Liver (tissue), 10 donors: ENCODE measurements around the gene UNG. TPM values are rescaled to one million over a fixed set of nuclear protein-coding genes. Genes with fewer than 3 reads are reported as not detected.

ENCODE experiments used
- DNase-seq: peaks from one replicate; pipeline ENCODE4 v3.0.0-alpha.2; 2017; ENCODE audit warnings: low spot score
- H3K27ac ChIP-seq, 2 donors: one replicate each; pipeline ENCODE4 v1.7.0; 2013; ENCODE audit warnings: inconsistent platforms in 2 of 2, low read length in 2 of 2, control low read depth in 1 of 2, low read depth in 1 of 2, mild to moderate bottlenecking in 1 of 2
- H3K27me3 ChIP-seq, 4 donors: one replicate each; pipeline versions ENCODE4 v1.6.1 to v1.7.0; 2013; ENCODE audit warnings: low read length in 3 of 4, inconsistent platforms in 1 of 4, mild to moderate bottlenecking in 1 of 4, moderate library complexity in 1 of 4; ENCODE audit not compliant: control insufficient read depth in 4 of 4, insufficient read depth in 4 of 4
- H3K36me3 ChIP-seq, 4 donors: one replicate each; pipeline versions ENCODE4 v1.6.1 to v1.7.0; 2013; ENCODE audit warnings: low read length in 3 of 4, mild to moderate bottlenecking in 3 of 4, low read depth in 1 of 4, moderate library complexity in 1 of 4; ENCODE audit not compliant: control insufficient read depth in 4 of 4, insufficient read depth in 3 of 4
- H3K4me1 ChIP-seq, 4 donors: one replicate each; pipeline versions ENCODE4 v1.6.1 to v1.7.0; 2013; ENCODE audit warnings: low read length in 3 of 4, mild to moderate bottlenecking in 3 of 4, moderate library complexity in 1 of 4; ENCODE audit not compliant: control insufficient read depth in 4 of 4, insufficient read depth in 4 of 4
- H3K4me3 ChIP-seq, 3 donors: one replicate each; pipeline versions ENCODE4 v1.6.1 to v1.7.0; 2013; ENCODE audit warnings: low read length in 3 of 3, control low read depth in 1 of 3, low read depth in 1 of 3, mild to moderate bottlenecking in 1 of 3
- H3K9ac ChIP-seq, 2 donors: one replicate each; pipeline ENCODE4 v1.7.0; 2013; ENCODE audit warnings: low read length in 2 of 2, mild to moderate bottlenecking in 2 of 2, moderate library complexity in 2 of 2, control low read depth in 1 of 2, low read depth in 1 of 2
- H3K9me3 ChIP-seq, 4 donors: one replicate each; pipeline versions ENCODE4 v1.6.1 to v1.7.0; 2013; ENCODE audit warnings: low read length in 3 of 4; ENCODE audit not compliant: control insufficient read depth in 4 of 4
- CTCF ChIP-seq: fragments of 150-350 bp; IDR thresholded peaks from 2 replicates; pipeline ENCODE4 v1.5.1; 2017; ENCODE audit warnings: improper control_type of control experiment, low read depth, low read length; ENCODE audit not compliant: missing input control
- HNF4A ChIP-seq, 2 donors: conservative IDR thresholded peaks; 2 replicates each; pipeline ENCODE4 v1.6.1; 2016; ENCODE audit warnings: antibody characterized with exemption in 2 of 2, mild to moderate bottlenecking in 2 of 2
- JUND ChIP-seq, 2 donors: IDR thresholded peaks; 2 replicates each; pipeline ENCODE4 v1.6.1; 2016; ENCODE audit warnings: antibody characterized with exemption in 2 of 2
- RAD21 ChIP-seq, 2 donors: IDR thresholded peaks; 2 replicates each; pipeline ENCODE4 v1.6.1; 2016; ENCODE audit warnings: antibody characterized with exemption in 2 of 2, mild to moderate bottlenecking in 2 of 2
- RXRA ChIP-seq, 2 donors: IDR thresholded peaks; 2 replicates each; pipeline ENCODE4 v1.6.1; 2017 to 2018; ENCODE audit warnings: antibody characterized with exemption in 2 of 2, mild to moderate bottlenecking in 1 of 2
- ZBTB33 ChIP-seq: IDR thresholded peaks from 2 replicates; pipeline ENCODE4 v1.6.1; 2016; ENCODE audit warnings: antibody characterized with exemption
- WGBS: extraction: QIAGEN DNeasy Blood & Tissue Kit; methylation state at CpG from one replicate; pipeline ENCODE4 v1.1.7; 2013; 5-methylcytosine and 5-hydroxymethylcytosine counted together
- polyA plus RNA-seq, 2 donors: library from polyadenylated mRNA; stranded (reverse) in 1 of 2; unstranded in 1 of 2; fragments of 200-250 nt in 1 of 2; fragments of >200 nt in 1 of 2; fragmentation: Nextera tagmentation in 1 of 2; extraction: Ambion mirVana in 1 of 2; gene quantifications; one replicate each; pipeline versions ENCODE4 v1.2.1 to v1.2.3, GENCODE V29; 2013 to 2015
- small RNA-seq: library from RNA; depleted of rRNA; stranded (forward); fragments of <200 nt; gene quantifications from one replicate; pipeline ENCODE3, GENCODE V24; 2014
- total RNA-seq, 2 donors: library from RNA; depleted of rRNA; stranded (reverse); fragments of >200 nt; gene quantifications; one replicate each; pipeline ENCODE4 v1.2.3, GENCODE V29; 2014
- donor health status: healthy.
- donor health status: healthy.
- donor health status: healthy.
- donor health status: healthy.
- donor health status: healthy.

Gene UNG
- total and polyA plus RNA-seq, 4 donors, result 9.4 to 22.1 (median 14.9) TPM

- Histone ChIP-seq H3K27ac (peak overlapping the region; percentile 15 to 54), H3K27me3 (no peaks in the 10 kb centered on the region), H3K4me1 (peaks cover 12 to 50% (median 36%) of the 10 kb centered on the region in 4 donors), H3K4me3 (no peak overlapping the region), H3K36me3 (peaks cover 0 to 7% (median 5%) of the 10 kb centered on the region in 4 donors), H3K9me3 (no peaks in the 10 kb centered on the region), H3K9ac (no peak overlapping the region)
- 50% methylated on average over 7 of the region's 7 CpGs for WGBS
- no peak for TF ChIP-seq ZBTB33
- TF ChIP-seq CTCF, result no peak
- peak in 1 of 2 donors; percentile 13 for TF ChIP-seq HNF4A (conservative IDR thresholded peaks at IDR 0.05)
- TF ChIP-seq RXRA (IDR thresholded peaks at IDR 0.05), result peak; percentile 6 to 26
- TF ChIP-seq JUND (IDR thresholded peaks at IDR 0.05), result no peak
- peak in 1 of 2 donors; percentile 6 for TF ChIP-seq RAD21 (IDR thresholded peaks at IDR 0.05)
- DNase-seq, result no peak
Observed at GRCh38 chr12:109160433-109160832, 63.0 kb downstream of the UNG start.

Small RNA genes within 50 kb of the gene (small RNA-seq; reads per million reads assigned to genes)
- not detected for gene RNA5SP372

Other genes with a start within 250 kb of the UNG start
- gene SSH1, start 240.0 kb upstream of the UNG start, total RNA-seq, result 1 to 10 TPM; 4.7 to 8.5 TPM
- 1 to 10 TPM; 4.5 to 5.6 TPM for gene SSH1, start 240.0 kb upstream of the UNG start, polyA plus RNA-seq
- 10 to 100 TPM in 1 of 2 donors, under 1 TPM in 1; 0.84 to 28.3 TPM for gene DAO, start 217.5 kb upstream of the UNG start, total RNA-seq
- 10 to 100 TPM; 17.6 to 51.4 TPM for gene DAO, start 217.5 kb upstream of the UNG start, polyA plus RNA-seq
- not detected for gene SVOP, start 76.5 kb upstream of the UNG start, total RNA-seq
- gene SVOP, start 76.5 kb upstream of the UNG start, polyA plus RNA-seq, result under 1 TPM in 1 of 2 donors, not detected in 1; 0.10 TPM
- gene USP30, start 45.0 kb upstream of the UNG start, total RNA-seq, result 10 to 100 TPM in 1 of 2 donors, 1 to 10 TPM in 1; 6.4 to 12.1 TPM
- gene USP30, start 45.0 kb upstream of the UNG start, polyA plus RNA-seq, result 10 to 100 TPM in 1 of 2 donors, 1 to 10 TPM in 1; 7.8 to 11.0 TPM
- 10 to 100 TPM in 1 of 2 donors, 1 to 10 TPM in 1; 6.8 to 24.2 TPM for gene ALKBH2, start 4.1 kb upstream of the UNG start, total RNA-seq
- 10 to 100 TPM; 15.7 to 24.7 TPM for gene ALKBH2, start 4.1 kb upstream of the UNG start, polyA plus RNA-seq
- 100 to 1,000 TPM in 1 of 2 donors, 10 to 100 TPM in 1; 12.9 to 288 TPM for gene ACACB, start 19.0 kb downstream of the UNG start, total RNA-seq
- gene ACACB, start 19.0 kb downstream of the UNG start, polyA plus RNA-seq, result 10 to 100 TPM; 46.5 to 57.8 TPM
- not detected for gene FOXN4, start 211.7 kb downstream of the UNG start, total RNA-seq
- gene FOXN4, start 211.7 kb downstream of the UNG start, polyA plus RNA-seq, result not detected